RWPE2 (cell line): ENCODE measurements around the gene RAC2.

Experiments
- ATAC-seq: fragments of 200-7000 bp; cut with Tn5 transposase; 3 replicates; pipeline ENCODE4 v1.9.1; 2021; ENCODE audit warnings: low read depth
- DNase-seq: peaks from one replicate; pipeline ENCODE4 v3.0.0-alpha.2; 2020; ENCODE audit warnings: low spot score
- H3K27ac ChIP-seq: fragments of 450-650 bp; 2 replicates; pipeline ENCODE4 v1.5.1; 2017; ENCODE audit warnings: mild to moderate bottlenecking; ENCODE audit not compliant: poor library complexity, severe bottlenecking
- H3K27me3 ChIP-seq: fragments of 250-450 bp; sonication (Bioruptor Pico); 2 replicates; pipeline ENCODE4 v1.5.1; 2021; ENCODE audit warnings: mild to moderate bottlenecking, moderate library complexity; ENCODE audit not compliant: insufficient read depth, poor library complexity, severe bottlenecking
- H3K36me3 ChIP-seq: fragments of 250-450 bp; sonication (Bioruptor Pico); 2 replicates; pipeline ENCODE4 v1.5.1; 2020; ENCODE audit warnings: low read depth, mild to moderate bottlenecking, moderate library complexity
- H3K4me1 ChIP-seq: fragments of 250-450 bp; sonication (Bioruptor Pico); 2 replicates; pipeline ENCODE4 v1.5.1; 2021; ENCODE audit warnings: mild to moderate bottlenecking, moderate library complexity; ENCODE audit not compliant: insufficient read depth, poor library complexity, severe bottlenecking
- H3K4me3 ChIP-seq: fragments of 250-450 bp; sonication (Bioruptor Pico); 2 replicates; pipeline ENCODE4 v1.5.1; 2021; ENCODE audit warnings: mild to moderate bottlenecking, moderate library complexity; ENCODE audit not compliant: severe bottlenecking
- H3K9me3 ChIP-seq: fragments of 250-450 bp; sonication (Bioruptor Pico); 2 replicates; pipeline ENCODE4 v1.5.1; 2021; ENCODE audit warnings: mild to moderate bottlenecking, moderate library complexity; ENCODE audit not compliant: severe bottlenecking
- TF ChIP-seq, protein P1 (sequence below): fragments of 450-650 bp; IDR thresholded peaks from one replicate; pipeline ENCODE4 v1.5.1; 2017; ENCODE audit warnings: mild to moderate bottlenecking, moderate library complexity; ENCODE audit not compliant: poor library complexity, severe bottlenecking

Gene RAC2

DNA sequence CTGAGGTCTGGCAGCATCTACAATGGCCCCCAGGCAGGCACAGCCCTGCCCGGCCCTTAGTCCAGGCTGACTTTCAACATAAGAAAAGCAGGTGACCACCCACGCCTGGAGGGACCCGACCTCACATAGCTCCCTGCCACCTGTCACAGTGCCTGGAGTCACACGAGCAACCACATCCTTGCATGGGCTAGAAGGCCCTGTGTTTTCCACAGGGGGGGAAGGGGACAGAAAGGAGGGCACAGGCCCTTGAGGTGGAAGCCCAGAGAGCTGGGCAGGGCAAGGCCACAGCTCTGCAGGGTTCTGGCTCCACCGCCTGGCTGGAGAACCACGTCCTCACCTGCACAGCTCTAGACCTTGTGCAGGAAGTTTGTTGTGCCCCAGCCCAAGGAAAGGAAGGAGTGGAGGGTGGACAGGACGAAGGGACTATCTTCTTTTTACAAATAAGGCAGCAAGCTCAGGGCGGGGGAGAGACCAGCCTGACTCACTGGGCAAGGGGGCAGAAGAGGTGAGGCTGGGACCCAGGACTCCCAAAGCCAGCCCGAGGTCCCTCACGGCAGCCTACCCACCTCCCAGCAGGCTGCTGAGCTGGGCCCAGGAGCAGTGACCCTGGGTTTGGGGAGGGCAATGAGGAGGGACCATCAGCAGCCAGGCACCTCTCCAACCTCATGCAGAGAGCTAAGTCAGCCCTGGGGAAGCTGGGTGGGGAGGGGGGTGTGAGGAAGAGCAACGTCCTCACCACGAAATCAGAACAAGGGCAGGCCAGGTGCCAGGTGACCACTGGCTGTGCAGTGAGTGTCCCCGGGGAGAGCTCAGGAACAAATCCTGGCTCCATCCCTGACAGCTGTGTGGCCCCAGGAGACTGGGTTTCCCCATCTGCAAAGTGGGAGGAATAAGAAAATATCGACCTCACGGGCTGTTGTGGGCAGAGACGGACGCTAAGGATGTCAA lies 60.4 kb downstream of the RAC2 start:
- no peak for ATAC-seq
- TF ChIP-seq, protein P1, sequence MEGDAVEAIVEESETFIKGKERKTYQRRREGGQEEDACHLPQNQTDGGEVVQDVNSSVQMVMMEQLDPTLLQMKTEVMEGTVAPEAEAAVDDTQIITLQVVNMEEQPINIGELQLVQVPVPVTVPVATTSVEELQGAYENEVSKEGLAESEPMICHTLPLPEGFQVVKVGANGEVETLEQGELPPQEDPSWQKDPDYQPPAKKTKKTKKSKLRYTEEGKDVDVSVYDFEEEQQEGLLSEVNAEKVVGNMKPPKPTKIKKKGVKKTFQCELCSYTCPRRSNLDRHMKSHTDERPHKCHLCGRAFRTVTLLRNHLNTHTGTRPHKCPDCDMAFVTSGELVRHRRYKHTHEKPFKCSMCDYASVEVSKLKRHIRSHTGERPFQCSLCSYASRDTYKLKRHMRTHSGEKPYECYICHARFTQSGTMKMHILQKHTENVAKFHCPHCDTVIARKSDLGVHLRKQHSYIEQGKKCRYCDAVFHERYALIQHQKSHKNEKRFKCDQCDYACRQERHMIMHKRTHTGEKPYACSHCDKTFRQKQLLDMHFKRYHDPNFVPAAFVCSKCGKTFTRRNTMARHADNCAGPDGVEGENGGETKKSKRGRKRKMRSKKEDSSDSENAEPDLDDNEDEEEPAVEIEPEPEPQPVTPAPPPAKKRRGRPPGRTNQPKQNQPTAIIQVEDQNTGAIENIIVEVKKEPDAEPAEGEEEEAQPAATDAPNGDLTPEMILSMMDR = no peak
- DNase-seq = peak; percentile 42

DNA sequence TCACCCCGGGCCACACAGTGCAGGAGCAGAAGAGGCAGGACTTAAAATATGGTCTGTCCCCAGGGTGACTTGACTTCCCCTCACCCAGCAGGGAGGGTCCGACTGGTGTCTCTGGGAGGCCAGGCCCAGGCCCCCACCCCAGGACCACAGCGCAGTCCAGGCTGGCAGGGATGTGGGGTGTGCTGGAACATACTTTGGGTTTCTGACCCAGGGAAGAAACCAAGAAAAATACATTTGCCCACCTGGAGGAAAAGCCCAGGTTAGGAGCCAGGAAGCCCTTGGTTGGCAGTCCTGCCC lies 61.2 kb downstream of the RAC2 start:
- no peaks in the 10 kb centered on the region for H3K36me3 ChIP-seq
- ATAC-seq (no peak), DNase-seq (peak; percentile 23)
- H3K27ac ChIP-seq = no peak overlapping the region
- peaks cover 20% of the 10 kb centered on the region for H3K4me1 ChIP-seq
- TF ChIP-seq, protein P1 = no peak
- no peak overlapping the region for H3K4me3 ChIP-seq
- no peaks in the 10 kb centered on the region for H3K27me3 ChIP-seq
- H3K9me3 ChIP-seq = no peaks in the 10 kb centered on the region

More for the DNA sequence above, 60.4 kb downstream of the RAC2 start:
- Histone ChIP-seq H3K36me3 (no peaks in the 10 kb centered on the region), H3K9me3 (no peaks in the 10 kb centered on the region), H3K27me3 (no peaks in the 10 kb centered on the region), H3K4me3 (no peak overlapping the region), H3K27ac (no peak overlapping the region), H3K4me1 (peaks cover 20% of the 10 kb centered on the region)

DNA sequence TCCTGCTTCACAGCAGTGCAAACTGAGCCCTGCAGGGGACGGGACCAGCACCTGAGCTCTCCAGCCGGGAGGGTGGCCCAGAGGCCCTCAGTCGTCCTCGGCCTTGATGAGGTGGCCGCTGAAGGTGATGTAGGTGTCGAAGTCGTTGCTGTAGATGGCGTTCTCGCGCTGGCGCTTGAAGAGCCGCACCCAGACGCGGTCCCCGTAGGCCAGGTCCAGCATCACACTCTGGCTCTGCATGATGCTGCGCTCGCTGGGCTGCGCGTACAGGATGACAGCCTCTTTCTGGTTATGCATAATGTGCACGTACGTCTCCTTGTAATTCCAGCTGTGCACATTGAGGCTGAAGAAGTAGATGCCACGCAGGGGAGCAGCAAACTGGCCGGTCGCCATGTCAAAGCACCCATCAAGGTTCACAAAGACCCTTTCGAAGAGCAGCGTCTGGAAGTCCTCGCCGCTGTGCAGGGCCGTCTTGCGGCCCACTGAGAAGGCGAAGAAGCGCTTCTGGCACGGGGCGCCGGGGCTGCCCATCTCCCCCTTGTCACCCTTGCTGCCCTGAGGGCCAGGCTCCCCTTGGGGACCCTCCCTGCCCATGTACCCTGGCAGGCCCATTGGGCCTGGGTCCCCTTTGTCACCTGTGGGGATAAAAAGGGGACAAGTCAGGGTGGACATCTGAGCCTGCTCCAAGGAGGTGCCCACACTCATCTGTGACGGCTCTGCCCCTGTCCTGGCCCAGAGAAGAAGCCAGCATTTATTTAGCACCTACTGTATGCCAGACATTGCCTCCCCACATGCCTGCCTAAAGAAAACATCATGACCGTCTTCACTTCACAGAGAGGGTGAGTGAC lies 61.7 kb downstream of the RAC2 start:
- DNase-seq (peak; percentile 29), ATAC-seq (no peak)
- Histone ChIP-seq H3K4me3 (no peak overlapping the region), H3K36me3 (no peaks in the 10 kb centered on the region), H3K9me3 (no peaks in the 10 kb centered on the region), H3K27me3 (no peaks in the 10 kb centered on the region), H3K27ac (no peak overlapping the region), H3K4me1 (peaks cover 17% of the 10 kb centered on the region)
- TF ChIP-seq, protein P1 = no peak

DNA sequence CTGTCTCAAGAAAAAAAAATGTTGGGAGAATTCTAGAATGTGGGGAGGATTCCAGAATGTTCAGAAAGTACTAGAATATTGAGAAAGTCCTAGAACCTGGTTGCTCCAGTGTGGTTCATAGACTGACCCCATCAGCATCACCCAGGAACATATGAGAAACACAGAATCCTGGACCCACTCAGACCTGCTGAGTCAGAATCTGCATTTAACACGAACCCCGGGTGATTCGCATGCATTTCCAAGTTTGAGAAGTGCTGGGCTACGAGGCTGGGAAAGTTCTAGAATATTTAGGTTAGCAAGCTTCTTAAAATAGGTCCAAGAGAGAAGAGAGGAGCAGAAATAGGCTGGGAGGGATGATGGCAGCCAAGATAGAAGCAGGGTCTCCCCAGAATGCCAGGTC lies 62.4 kb downstream of the RAC2 start:
- TF ChIP-seq, protein P1 = no peak
- DNase-seq (no peak), ATAC-seq (no peak)
- H3K27me3 ChIP-seq = no peaks in the 10 kb centered on the region
- H3K4me3 ChIP-seq = no peak overlapping the region
- no peak overlapping the region for H3K27ac ChIP-seq
- peaks cover 11% of the 10 kb centered on the region for H3K4me1 ChIP-seq
- H3K9me3 ChIP-seq = no peaks in the 10 kb centered on the region
- H3K36me3 ChIP-seq = no peaks in the 10 kb centered on the region
